HepG2 (cell line): Measurements from ENCODE around the gene CERS1. TPM values are rescaled to one million over a fixed set of nuclear protein-coding genes. Genes with fewer than 3 reads are reported as not detected.

Source experiments
- AGO2 ChIP-seq: fragments of 200-400 bp; formaldehyde crosslinking; optimal IDR thresholded peaks from 2 replicates; pipeline ENCODE3; 2017; ENCODE audit warnings: mild to moderate bottlenecking, low read depth, low read length, moderate library complexity
- FOXP4 ChIP-seq: sonication (generic); formaldehyde crosslinking; IDR thresholded peaks from 2 replicates; pipeline ENCODE4 v1.4.0; 2020; ENCODE audit warnings: missing genetic modification reagents
- HOXA3 ChIP-seq: sonication (generic); formaldehyde crosslinking; IDR thresholded peaks from 2 replicates; pipeline ENCODE4 v1.5.0; 2020; ENCODE audit warnings: missing genetic modification reagents
- MXD1 ChIP-seq: sonication (generic); formaldehyde crosslinking; IDR thresholded peaks from 2 replicates; pipeline ENCODE4 v1.4.0; 2020; ENCODE audit warnings: mild to moderate bottlenecking, missing genetic modification reagents
- NCOA1 ChIP-seq: sonication (generic); formaldehyde crosslinking; IDR thresholded peaks from 2 replicates; pipeline ENCODE4 v1.9.0; 2021; ENCODE audit warnings: missing genetic modification reagents
- NCOR1 ChIP-seq: fragments of 200-600 bp; sonication (generic); IDR thresholded peaks from 2 replicates; pipeline ENCODE4 v1.7.0; 2017; ENCODE audit warnings: antibody characterized with exemption, low read length, borderline replicate concordance
- NFIB ChIP-seq: sonication (generic); formaldehyde crosslinking; IDR thresholded peaks from 2 replicates; pipeline ENCODE4 v1.9.0; 2021; ENCODE audit warnings: missing genetic modification reagents, mild to moderate bottlenecking, borderline replicate concordance
- NFRKB ChIP-seq: fragments of 450-650 bp; IDR thresholded peaks from 2 replicates; pipeline ENCODE4 v1.6.1; 2017
- RBM22 ChIP-seq: fragments of 200-400 bp; formaldehyde crosslinking; optimal IDR thresholded peaks from 2 replicates; pipeline ENCODE3; 2017; ENCODE audit warnings: mild to moderate bottlenecking, low read length, moderate library complexity
- RFXAP ChIP-seq: sonication (generic); formaldehyde crosslinking; IDR thresholded peaks from 2 replicates; pipeline ENCODE4 v1.4.0; 2020; ENCODE audit warnings: missing genetic modification reagents, borderline replicate concordance
- SIN3A ChIP-seq: IDR thresholded peaks from 2 replicates; pipeline ENCODE4 v1.6.1; 2011; ENCODE audit warnings: low read depth, mild to moderate bottlenecking, control low read depth, low read length, borderline replicate concordance
- SIX4 ChIP-seq: sonication (generic); formaldehyde crosslinking; IDR thresholded peaks from 2 replicates; pipeline ENCODE4 v1.4.0; 2020; ENCODE audit warnings: missing genetic modification reagents
- TFAP4 ChIP-seq: sonication (generic); IDR thresholded peaks from 2 replicates; pipeline ENCODE4 v1.6.1; 2016; ENCODE audit warnings: low read depth, borderline replicate concordance
- XBP1 ChIP-seq: sonication (generic); formaldehyde crosslinking; IDR thresholded peaks from 2 replicates; pipeline ENCODE4 v1.5.0; 2020; ENCODE audit warnings: missing genetic modification reagents
- ZNF235 ChIP-seq: sonication (generic); formaldehyde crosslinking; IDR thresholded peaks from 2 replicates; pipeline ENCODE4 v1.8.1; 2023; ENCODE audit warnings: mild to moderate bottlenecking, missing genetic modification reagents, borderline replicate concordance
- ZNF274 ChIP-seq: sonication (generic); formaldehyde crosslinking; IDR thresholded peaks from 2 replicates; pipeline ENCODE4 v1.5.1; 2020; ENCODE audit warnings: mild to moderate bottlenecking, missing genetic modification reagents
- ZNF430 ChIP-seq: sonication (generic); formaldehyde crosslinking; IDR thresholded peaks from 2 replicates; pipeline ENCODE4 v1.9.0; 2021; ENCODE audit warnings: mild to moderate bottlenecking, missing genetic modification reagents
- ZNF629 ChIP-seq: sonication (generic); formaldehyde crosslinking; conservative IDR thresholded peaks from 2 replicates; pipeline ENCODE4 v1.5.0; 2020; ENCODE audit warnings: missing genetic modification reagents
- ZNF687 ChIP-seq: sonication (generic); formaldehyde crosslinking; IDR thresholded peaks from 2 replicates; pipeline ENCODE4 v1.5.1; 2020; ENCODE audit warnings: mild to moderate bottlenecking, missing genetic modification reagents, moderate library complexity
- ZNF747 ChIP-seq: sonication (generic); formaldehyde crosslinking; IDR thresholded peaks from 2 replicates; pipeline ENCODE4 v1.8.1; 2023; ENCODE audit warnings: missing genetic modification reagents, mild to moderate bottlenecking, borderline replicate concordance
- ZNF772 ChIP-seq: sonication (generic); formaldehyde crosslinking; IDR thresholded peaks from 2 replicates; pipeline ENCODE4 v1.5.0; 2020; ENCODE audit warnings: mild to moderate bottlenecking, missing genetic modification reagents
- ZNF878 ChIP-seq: sonication (generic); formaldehyde crosslinking; IDR thresholded peaks from 2 replicates; pipeline ENCODE4 v1.8.1; 2023; ENCODE audit warnings: mild to moderate bottlenecking, missing genetic modification reagents, moderate library complexity
- polyA plus RNA-seq, 8 experiments: library from polyadenylated mRNA; depleted of rRNA in 3 of 8; stranded (reverse) in 7 of 8; unstranded in 1 of 8; fragments of >200 nt; fragmentation: Illumina TruSeq in 4 of 8; extraction: Trizol in 4 of 8; gene quantifications; 2 replicates each; pipeline versions ENCODE4 v1.2.1 to v1.2.3, GENCODE V29; 2011 to 2016; ENCODE audit warnings: low read depth in 4 of 8, missing spikeins in 1 of 8, mixed read lengths in 1 of 8; ENCODE audit not compliant: insufficient read depth in 1 of 8
- total RNA-seq, 5 experiments: library from RNA; depleted of rRNA; stranded (reverse); fragments of >200 nt; fragmentation: Illumina TruSeq; extraction: Trizol; gene quantifications; 2 replicates each; pipeline ENCODE4 v1.2.3, GENCODE V29; 2016; ENCODE audit warnings: low read depth in 1 of 5

Gene CERS1
- total and polyA plus RNA-seq, 2 of the 13 experiments (the other 11 are each of a cell fraction or from before 2014, with no cell fraction given) = 4.6 to 9.8 TPM

- peak; percentile 30 for TF ChIP-seq AGO2
- TF ChIP-seq ZNF687 = no peak; the same call in none of the 2 replicates
- peak; percentile 78; the same call in 1 of the 2 replicates for TF ChIP-seq ZNF235 (CRISPR knock-in tag)
- TF ChIP-seq RFXAP (CRISPR knock-in tag) = 0 out of 2 replicates have a peak, but pooled peaks have one; percentile 28
- 0 out of 2 replicates have a peak, but pooled peaks have one; percentile 37 for TF ChIP-seq NCOR1
- peak; percentile 40; the same call in 1 of the 2 replicates for TF ChIP-seq TFAP4
- peak; percentile 19; the same call in 1 of the 2 replicates for TF ChIP-seq FOXP4 (CRISPR knock-in tag)
- TF ChIP-seq HOXA3 (CRISPR knock-in tag) = peak; percentile 73; the same call in 1 of the 2 replicates
- 0 out of 2 replicates have a peak, but pooled peaks have one; percentile 44 for TF ChIP-seq ZNF274
- no peak for TF ChIP-seq ZNF747
- no peak for TF ChIP-seq SIX4 (CRISPR knock-in tag)
- no peak for TF ChIP-seq ZNF430 (CRISPR knock-in tag)
- TF ChIP-seq XBP1 (CRISPR knock-in tag) = no peak
- TF ChIP-seq ZNF772 (CRISPR knock-in tag) = no peak
- TF ChIP-seq NFRKB = no peak
- no peak for TF ChIP-seq NCOA1
- TF ChIP-seq SIN3A = 0 out of 2 replicates have a peak, but pooled peaks have one; percentile 17
- TF ChIP-seq ZNF878 (CRISPR knock-in tag) = 0 out of 2 replicates have a peak, but pooled peaks have one; percentile 54
- TF ChIP-seq NFIB = no peak
- peak; percentile 69 for TF ChIP-seq RBM22
- TF ChIP-seq MXD1 = 0 out of 2 replicates have a peak, but pooled peaks have one; percentile 26
- TF ChIP-seq ZNF629 = 0 out of 2 replicates have a peak, but pooled peaks have one; percentile 14
Measured at GRCh38 chr19:18840288-18841267, 55.4 kb downstream of the CERS1 start (continued).
